Rectal smooth muscle tissue (tissue), 1 donor: ENCODE results near the gene LHX2.

ENCODE experiments used
- H3K27ac ChIP-seq: one replicate; pipeline ENCODE4 v1.7.0; 2013; ENCODE audit warnings: low read depth, low read length, inconsistent platforms
- H3K27me3 ChIP-seq: one replicate; pipeline ENCODE4 v1.7.0; 2013; ENCODE audit warnings: low read length; ENCODE audit not compliant: control insufficient read depth, insufficient read depth
- H3K36me3 ChIP-seq: one replicate; pipeline ENCODE4 v1.7.0; 2013; ENCODE audit warnings: low read length; ENCODE audit not compliant: control insufficient read depth, insufficient read depth
- H3K4me1 ChIP-seq: one replicate; pipeline ENCODE4 v1.7.0; 2013; ENCODE audit warnings: low read length; ENCODE audit not compliant: control insufficient read depth, insufficient read depth
- H3K4me3 ChIP-seq: one replicate; pipeline ENCODE4 v1.7.0; 2013; ENCODE audit warnings: low read length
- H3K9ac ChIP-seq: one replicate; pipeline ENCODE4 v1.7.0; 2013; ENCODE audit warnings: low read length

LHX2 gene

DNA sequence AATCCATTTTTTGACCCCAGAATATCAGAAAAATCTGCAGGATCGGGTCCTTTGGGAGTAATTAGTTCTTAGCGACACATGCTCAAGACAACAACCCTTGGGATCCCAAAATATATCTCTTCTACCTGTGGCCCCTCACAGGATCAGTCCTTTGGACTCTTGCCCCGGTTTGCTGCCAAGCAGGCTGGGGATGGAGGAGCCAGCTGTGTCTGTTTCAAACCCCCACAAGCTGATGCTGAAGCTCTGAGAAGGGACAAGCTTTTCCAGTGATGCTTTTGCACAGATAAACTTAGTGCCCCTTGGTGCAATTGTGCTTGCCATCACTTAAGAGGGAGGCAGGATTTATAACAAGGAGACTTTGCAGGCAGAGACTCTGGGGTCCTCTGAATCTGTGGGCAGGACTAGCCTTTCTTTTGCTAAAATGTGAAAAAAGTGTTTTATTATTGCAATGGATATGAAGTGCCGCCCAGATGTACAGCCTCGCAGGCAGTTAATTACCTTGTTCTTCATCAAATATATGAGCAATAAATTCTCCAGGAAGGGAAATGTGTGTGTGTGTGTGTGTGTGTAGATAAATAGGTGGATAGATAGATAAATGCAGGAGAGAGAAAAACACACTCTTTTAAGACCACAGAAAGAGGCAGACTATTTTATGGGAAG is 9.6 kb upstream of the LHX2 start:
- H3K4me3 ChIP-seq, result no peak overlapping the region
- H3K36me3 ChIP-seq, result no peaks in the 10 kb centered on the region
- H3K9ac ChIP-seq, result no peak overlapping the region
- H3K4me1 ChIP-seq, result no peaks in the 10 kb centered on the region
- peaks cover 62% of the 10 kb centered on the region for H3K27me3 ChIP-seq
- H3K27ac ChIP-seq, result no peak overlapping the region

- H3K9ac ChIP-seq, result no peak overlapping the region
- no peaks in the 10 kb centered on the region for H3K36me3 ChIP-seq
- no peak overlapping the region for H3K27ac ChIP-seq
- no peak overlapping the region for H3K4me3 ChIP-seq
- peaks cover 68% of the 10 kb centered on the region for H3K27me3 ChIP-seq
- H3K4me1 ChIP-seq, result peaks cover 2% of the 10 kb centered on the region
Observed at GRCh38 chr9:124003636-124004349, 7.8 kb upstream of the LHX2 start.

DNA sequence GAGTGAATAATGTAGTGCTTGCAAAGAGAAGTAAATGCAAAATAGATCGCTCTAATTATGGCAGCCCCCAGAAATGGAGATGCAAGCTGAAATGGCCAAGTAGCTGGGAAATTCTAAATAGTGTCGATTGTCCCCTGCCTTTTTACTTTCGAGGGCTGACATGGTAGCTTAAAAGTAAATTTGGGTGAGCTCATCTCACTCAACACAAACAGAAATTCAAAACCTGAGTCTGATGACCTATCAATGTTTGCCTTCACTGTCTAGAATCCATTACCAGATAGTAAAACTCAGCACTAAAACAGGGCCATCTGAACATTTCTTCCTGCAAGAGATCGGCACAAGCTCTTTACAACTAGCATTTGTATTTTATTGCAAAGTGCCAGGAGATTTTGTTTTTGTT is 7.0 kb upstream of the LHX2 start:
- Histone ChIP-seq H3K36me3 (no peaks in the 10 kb centered on the region), H3K27me3 (peaks cover 72% of the 10 kb centered on the region)

GRCh38 chr9:124005029-124005771 is 6.4 kb upstream of the LHX2 start:
- Histone ChIP-seq H3K4me1 (peaks cover 2% of the 10 kb centered on the region), H3K27me3 (peaks cover 77% of the 10 kb centered on the region), H3K36me3 (no peaks in the 10 kb centered on the region), H3K9ac (no peak overlapping the region), H3K27ac (no peak overlapping the region), H3K4me3 (no peak overlapping the region)

More for the DNA sequence above, 7.0 kb upstream of the LHX2 start:
- Histone ChIP-seq H3K4me3 (no peak overlapping the region), H3K4me1 (peaks cover 2% of the 10 kb centered on the region), H3K9ac (no peak overlapping the region), H3K27ac (no peak overlapping the region)

DNA sequence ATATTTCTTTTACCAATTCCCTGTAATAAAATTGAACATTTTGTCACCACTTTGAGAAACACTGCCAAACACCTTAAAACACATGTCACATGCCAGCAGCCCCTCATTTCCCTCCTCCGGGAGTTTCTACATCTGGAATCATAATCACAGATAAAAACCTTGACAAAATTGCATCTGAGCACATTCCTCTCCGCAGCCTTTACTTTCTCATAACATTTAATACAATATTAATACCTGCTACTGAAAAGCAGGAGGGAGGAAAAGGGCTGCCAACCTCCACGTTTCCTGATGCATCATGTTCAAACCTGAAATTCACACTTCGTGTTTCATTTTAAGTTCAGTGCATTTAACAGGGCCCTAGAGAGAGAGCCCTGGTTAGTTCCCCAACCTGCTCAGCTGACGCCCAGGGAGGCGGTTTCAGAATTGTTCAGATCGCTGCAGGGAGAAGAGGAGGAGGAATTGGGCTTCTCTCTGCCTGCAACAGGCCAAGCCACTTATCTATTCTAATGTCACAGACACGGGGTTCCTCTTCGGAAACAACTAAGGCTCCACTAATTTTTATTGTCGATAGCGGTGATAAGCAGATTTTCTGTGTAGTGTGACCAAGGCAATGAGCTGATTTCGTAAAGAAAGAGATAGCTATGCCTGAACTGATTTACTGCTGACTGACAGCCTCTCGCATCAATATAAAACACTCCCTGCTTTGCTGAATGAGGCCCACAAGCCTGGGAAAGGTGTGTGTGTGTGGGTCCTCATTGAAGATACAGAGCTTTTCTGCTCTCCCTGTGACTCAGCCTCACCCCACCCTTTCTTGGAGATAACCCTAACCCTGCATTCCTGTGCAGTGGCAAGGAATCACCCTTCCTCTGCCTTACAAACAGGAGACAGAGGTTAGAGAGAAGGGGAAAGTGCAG is 4.9 kb upstream of the LHX2 start:
- H3K27ac ChIP-seq, result no peak overlapping the region
- peaks cover 76% of the 10 kb centered on the region for H3K27me3 ChIP-seq
- no peak overlapping the region for H3K4me3 ChIP-seq
- H3K9ac ChIP-seq, result no peak overlapping the region
- H3K36me3 ChIP-seq, result no peaks in the 10 kb centered on the region
- peaks cover 2% of the 10 kb centered on the region for H3K4me1 ChIP-seq

- H3K9ac ChIP-seq, result no peak overlapping the region
- no peak overlapping the region for H3K27ac ChIP-seq
- peaks cover 2% of the 10 kb centered on the region for H3K4me1 ChIP-seq
- H3K27me3 ChIP-seq, result peaks cover 70% of the 10 kb centered on the region
- H3K4me3 ChIP-seq, result no peak overlapping the region
- no peaks in the 10 kb centered on the region for H3K36me3 ChIP-seq
Observed at GRCh38 chr9:124007565-124008302, 3.8 kb upstream of the LHX2 start.

DNA sequence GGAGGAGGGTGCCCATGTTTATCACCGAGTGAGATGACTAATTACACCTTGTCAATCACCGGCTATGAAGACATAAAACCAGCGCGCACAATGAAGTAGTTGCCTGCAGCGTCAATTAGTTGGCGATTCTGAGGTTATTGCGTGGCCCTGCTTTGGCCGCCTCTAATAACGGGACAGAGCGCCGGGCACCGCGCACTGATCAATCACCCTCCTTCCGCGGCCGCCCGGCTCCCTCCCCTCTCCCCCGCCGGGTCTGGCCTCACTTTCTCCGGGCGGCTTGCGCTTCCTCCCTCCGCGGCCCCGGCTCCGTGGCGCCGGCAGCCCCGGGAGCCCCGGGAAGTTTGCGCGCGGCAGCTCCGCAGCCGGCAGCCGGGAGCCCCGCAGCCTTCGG is 3.3 kb upstream of the LHX2 start:
- peaks cover 2% of the 10 kb centered on the region for H3K4me1 ChIP-seq
- no peak overlapping the region for H3K27ac ChIP-seq
- H3K27me3 ChIP-seq, result peaks cover 76% of the 10 kb centered on the region

GRCh38 chr9:124008694-124009530 is 2.7 kb upstream of the LHX2 start:
- no peak overlapping the region for H3K27ac ChIP-seq
- peaks cover 77% of the 10 kb centered on the region for H3K27me3 ChIP-seq

More for the DNA sequence above, 3.3 kb upstream of the LHX2 start:
- H3K4me3 ChIP-seq, result no peak overlapping the region
- no peak overlapping the region for H3K9ac ChIP-seq
- no peaks in the 10 kb centered on the region for H3K36me3 ChIP-seq

DNA sequence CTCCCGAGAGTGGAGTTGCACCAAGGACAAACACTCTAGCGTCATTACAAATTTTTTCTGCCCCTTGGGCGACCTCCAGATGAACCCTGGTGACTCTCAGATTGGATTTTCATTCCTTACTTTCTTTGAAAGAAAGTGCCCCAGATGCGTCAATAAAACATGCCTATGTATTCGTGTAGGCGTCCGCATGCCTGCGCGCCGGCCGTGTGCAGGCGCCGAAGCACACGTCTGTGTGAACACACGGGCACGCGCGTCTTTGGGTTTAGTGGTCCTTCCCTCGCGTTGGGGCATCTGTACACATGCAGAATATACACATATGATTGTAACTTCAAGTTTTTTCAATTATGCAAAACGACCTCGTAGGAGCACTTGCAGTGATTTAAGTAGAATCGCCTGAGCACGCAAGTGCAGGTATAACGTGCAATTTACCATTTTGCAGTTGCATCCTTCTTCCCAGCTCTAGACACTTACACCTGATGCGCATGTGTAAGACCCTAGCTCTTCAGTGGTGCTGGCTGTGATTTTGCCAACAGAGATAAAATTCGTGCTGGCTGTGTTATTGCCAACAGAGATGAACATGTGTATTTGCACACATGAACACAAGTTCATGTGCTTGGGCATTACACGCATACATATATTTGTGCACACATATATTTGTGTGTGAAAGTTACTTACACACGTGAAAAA is 1.9 kb upstream of the LHX2 start:
- Histone ChIP-seq H3K4me1 (peaks cover 2% of the 10 kb centered on the region), H3K27me3 (peaks cover 79% of the 10 kb centered on the region), H3K27ac (no peak overlapping the region), H3K9ac (no peak overlapping the region), H3K4me3 (no peak overlapping the region), H3K36me3 (no peaks in the 10 kb centered on the region)

More at GRCh38 chr9:124008694-124009530, 2.7 kb upstream of the LHX2 start:
- no peak overlapping the region for H3K4me3 ChIP-seq
- peaks cover 2% of the 10 kb centered on the region for H3K4me1 ChIP-seq
- H3K9ac ChIP-seq, result no peak overlapping the region
- no peaks in the 10 kb centered on the region for H3K36me3 ChIP-seq

DNA sequence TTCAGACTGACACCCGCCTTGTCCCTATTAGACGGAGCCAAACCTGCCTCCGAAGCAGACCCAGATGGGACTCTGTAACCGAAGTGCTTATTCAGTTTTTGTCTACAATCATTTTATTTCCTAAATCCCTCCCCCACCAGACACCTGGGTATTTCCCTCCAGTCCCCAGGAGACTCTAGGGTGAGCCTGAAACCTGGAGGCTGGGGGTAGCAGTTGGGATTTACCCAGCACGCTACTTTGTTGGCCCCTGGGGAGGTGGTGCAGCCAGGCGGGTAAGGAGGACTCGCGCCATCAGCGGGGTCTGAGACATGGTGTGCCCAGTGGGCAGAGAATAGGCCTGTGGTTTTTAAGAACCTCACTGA is 1.3 kb upstream of the LHX2 start:
- peaks cover 86% of the 10 kb centered on the region for H3K27me3 ChIP-seq
- no peak overlapping the region for H3K9ac ChIP-seq
- peaks cover 2% of the 10 kb centered on the region for H3K4me1 ChIP-seq
- no peaks in the 10 kb centered on the region for H3K36me3 ChIP-seq
- no peak overlapping the region for H3K27ac ChIP-seq
- no peak overlapping the region for H3K4me3 ChIP-seq
